ENCODE results near the gene TINAGL1.

DNA sequence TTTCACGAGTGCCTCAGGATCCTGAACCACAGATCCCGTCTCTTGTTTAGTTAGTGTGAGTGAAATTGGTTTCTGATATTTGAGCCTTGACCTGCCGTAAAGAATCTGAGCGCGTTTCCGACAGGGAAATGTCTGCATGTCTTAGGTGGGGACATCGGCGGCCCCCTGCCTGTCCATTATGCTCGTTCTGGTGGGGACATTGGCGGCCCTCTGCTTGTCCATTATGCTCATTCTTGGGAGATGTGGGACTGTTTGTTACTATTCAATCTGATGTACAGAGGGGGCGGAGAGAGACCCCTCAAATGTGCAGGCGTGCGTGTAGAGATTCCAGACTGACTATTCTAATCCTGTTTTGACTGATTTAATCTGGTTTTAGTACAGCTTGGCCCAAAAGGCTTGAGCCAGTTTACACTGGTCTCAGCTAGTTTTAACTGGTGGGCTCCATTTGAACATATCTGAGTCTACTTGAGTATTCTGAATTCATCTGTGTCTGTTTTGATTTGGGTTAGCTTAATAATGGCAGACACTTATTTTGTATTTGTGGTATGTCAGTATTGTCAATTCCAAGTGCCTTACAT is 6.6 kb upstream of the TINAGL1 start:
- TF ChIP-seq, protein P1, sequence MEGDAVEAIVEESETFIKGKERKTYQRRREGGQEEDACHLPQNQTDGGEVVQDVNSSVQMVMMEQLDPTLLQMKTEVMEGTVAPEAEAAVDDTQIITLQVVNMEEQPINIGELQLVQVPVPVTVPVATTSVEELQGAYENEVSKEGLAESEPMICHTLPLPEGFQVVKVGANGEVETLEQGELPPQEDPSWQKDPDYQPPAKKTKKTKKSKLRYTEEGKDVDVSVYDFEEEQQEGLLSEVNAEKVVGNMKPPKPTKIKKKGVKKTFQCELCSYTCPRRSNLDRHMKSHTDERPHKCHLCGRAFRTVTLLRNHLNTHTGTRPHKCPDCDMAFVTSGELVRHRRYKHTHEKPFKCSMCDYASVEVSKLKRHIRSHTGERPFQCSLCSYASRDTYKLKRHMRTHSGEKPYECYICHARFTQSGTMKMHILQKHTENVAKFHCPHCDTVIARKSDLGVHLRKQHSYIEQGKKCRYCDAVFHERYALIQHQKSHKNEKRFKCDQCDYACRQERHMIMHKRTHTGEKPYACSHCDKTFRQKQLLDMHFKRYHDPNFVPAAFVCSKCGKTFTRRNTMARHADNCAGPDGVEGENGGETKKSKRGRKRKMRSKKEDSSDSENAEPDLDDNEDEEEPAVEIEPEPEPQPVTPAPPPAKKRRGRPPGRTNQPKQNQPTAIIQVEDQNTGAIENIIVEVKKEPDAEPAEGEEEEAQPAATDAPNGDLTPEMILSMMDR (IDR thresholded peaks at IDR 0.05): no peak
- no peak for TF ChIP-seq ZFX (IDR thresholded peaks at IDR 0.05; ENCODE audit: borderline replicate concordance)

Data from 22Rv1 (cell line).